ENCODE data around the gene FITM1.

Gene FITM1

DNA sequence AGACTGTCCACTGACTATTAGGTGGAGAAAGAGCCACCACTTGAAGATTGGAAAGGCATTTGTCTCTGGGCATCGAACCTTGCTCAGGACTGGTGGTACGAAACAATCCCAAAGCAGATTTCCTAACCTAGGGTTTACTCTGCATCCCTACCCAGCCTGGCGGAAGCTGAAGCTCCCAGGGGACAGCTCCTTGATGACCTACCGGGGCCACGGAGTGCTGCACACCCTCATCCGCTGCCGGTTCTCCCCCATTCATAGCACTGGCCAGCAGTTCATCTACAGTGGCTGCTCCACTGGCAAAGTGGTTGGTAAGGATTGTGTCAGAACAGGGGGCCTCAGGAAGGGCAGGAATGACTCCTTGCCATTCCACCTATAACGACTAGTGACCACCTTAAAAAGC is 9.2 kb upstream of the FITM1 start:
- no peak for DNase-seq

GRCh38 chr14:24122416-24122815 is 8.0 kb upstream of the FITM1 start:
- no peak for DNase-seq

DNA sequence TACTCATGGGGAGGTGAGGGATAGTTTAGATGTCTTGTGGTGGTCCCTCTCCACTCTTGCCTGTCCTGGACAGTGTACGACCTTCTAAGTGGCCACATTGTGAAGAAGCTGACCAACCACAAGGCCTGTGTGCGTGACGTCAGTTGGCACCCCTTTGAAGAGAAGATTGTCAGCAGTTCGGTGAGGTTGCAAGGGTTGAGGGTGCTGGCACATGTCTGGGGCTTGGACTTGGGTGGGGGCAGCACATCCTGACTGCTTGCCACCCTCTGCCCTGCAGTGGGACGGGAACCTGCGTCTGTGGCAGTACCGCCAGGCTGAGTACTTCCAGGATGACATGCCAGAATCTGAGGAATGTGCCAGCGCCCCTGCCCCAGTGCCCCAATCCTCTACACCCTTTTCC is 7.6 kb upstream of the FITM1 start:
- DNase-seq = no peak

GRCh38 chr14:24123424-24124417 is 6.7 kb upstream of the FITM1 start:
- no peak for DNase-seq

DNA sequence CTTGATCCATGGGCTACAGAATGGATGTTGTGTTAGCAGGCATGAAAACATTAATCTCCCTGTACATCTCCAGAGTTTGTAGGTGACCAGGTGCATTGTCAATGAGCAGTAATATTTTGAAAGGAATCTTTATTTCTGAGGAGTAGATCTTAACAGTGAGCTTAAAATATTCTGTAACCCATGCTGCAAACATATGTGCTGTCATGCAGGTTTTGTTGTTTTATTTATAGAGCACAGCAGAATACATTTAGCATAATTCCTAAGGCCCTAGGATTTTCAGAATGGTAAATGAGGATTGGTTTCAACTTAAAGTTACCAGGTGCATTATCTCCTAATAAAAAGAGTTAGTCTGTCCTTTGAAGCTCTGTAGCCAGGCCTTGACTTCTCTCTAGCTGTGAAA is 3.5 kb upstream of the FITM1 start:
- no peak for DNase-seq

- DNase-seq = no peak
Observed at GRCh38 chr14:24127673-24128072, 2.8 kb upstream of the FITM1 start.

DNA sequence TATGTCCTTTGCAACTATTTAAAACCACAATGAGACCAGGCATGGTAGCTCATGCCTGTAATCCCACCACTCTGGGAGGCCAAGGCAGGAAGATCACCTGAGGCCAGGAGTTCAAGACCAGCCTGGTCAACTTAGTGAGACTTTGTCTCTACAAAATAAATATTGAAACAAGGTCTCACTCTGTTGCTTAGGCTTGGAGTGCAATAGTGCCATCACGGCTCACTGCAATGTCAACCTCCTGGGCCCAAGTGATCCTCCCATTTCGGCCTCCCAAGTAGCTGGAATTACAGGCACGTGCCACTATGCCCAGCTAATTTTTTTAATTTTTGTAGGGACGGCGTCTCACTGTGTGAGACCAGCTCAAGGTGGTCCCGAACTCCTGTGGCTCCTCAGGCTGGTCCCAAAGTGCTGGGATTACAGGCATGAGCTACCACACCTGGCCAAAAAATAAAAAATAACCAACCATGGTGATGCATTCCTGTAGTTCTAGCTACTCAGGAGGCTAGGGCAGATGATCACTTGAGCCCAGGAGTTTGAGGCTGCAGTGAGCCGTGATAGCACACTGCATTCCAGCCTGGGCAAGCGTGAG is 955 bp upstream of the FITM1 start:
- no peak for DNase-seq

DNA sequence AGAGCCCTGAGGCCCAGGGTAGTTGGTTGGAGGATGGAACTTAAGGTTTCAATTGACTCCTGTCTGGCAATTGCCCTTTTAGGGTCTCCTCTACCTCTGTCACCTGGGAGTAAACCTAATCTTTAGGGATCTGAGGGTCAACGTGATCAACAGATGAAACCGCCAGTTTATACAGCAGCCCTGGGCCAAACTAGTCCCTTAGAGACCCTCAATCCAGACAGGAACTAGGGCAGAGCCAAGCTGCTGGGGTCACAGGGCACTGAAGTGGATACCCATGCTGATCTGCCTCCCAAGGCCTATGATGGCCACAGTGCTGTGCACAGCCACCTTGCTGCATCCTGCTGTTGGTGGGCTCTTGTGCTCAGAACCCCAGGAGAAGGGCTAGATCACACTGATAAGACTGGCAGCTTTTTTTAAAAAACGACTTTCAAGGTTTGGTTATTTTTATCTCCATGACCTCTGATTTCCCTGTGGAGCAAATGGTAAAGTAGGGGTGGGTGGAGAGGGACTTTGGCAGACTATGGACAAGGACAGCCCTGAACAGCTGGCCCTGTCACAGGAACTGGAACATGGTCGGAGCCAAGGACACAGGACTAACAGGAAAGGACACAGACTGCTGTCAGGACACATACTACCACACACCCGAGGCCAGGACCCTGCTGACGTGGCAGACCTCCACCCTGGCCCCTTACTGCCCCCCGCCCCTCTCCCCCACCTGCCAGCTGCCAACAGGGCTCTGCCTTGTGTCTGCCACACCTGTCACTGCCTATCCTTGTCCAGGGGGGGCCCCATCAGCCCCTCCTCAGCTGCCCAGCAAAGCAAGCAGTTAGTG is 474 bp downstream of the FITM1 start:
- DNase-seq = no peak

GRCh38 chr14:24131549-24131966 is 1.1 kb downstream of the FITM1 start:
- DNase-seq = no peak

DNA sequence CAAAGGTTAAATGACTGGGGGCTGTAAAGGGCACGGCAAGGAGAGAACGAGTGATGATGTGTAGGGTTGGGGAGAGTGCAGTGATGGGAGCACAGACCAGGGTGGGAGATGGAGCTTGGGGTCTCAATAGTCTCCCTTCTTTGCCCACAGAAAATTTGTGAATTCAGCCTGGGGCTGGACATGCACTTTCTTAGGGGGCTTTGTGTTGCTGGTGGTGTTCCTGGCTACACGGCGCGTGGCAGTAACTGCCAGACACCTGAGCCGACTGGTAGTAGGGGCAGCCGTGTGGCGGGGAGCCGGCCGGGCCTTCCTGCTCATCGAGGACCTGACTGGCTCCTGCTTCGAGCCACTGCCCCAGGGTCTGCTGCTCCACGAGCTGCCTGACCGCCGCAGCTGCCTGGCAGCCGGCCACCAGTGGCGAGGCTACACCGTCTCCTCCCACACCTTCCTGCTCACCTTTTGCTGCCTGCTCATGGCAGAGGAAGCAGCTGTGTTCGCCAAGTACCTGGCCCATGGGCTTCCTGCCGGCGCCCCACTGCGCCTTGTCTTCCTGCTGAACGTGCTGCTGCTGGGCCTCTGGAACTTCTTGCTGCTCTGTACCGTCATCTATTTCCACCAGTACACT is 1.7 kb downstream of the FITM1 start:
- DNase-seq = no peak

GRCh38 chr14:24132976-24133375 is 2.5 kb downstream of the FITM1 start:
- DNase-seq = no peak

GRCh38 chr14:24133735-24134134 is 3.3 kb downstream of the FITM1 start:
- DNase-seq = no peak

GRCh38 chr14:24135584-24135833 is 5.0 kb downstream of the FITM1 start:
- DNase-seq = no peak

DNA sequence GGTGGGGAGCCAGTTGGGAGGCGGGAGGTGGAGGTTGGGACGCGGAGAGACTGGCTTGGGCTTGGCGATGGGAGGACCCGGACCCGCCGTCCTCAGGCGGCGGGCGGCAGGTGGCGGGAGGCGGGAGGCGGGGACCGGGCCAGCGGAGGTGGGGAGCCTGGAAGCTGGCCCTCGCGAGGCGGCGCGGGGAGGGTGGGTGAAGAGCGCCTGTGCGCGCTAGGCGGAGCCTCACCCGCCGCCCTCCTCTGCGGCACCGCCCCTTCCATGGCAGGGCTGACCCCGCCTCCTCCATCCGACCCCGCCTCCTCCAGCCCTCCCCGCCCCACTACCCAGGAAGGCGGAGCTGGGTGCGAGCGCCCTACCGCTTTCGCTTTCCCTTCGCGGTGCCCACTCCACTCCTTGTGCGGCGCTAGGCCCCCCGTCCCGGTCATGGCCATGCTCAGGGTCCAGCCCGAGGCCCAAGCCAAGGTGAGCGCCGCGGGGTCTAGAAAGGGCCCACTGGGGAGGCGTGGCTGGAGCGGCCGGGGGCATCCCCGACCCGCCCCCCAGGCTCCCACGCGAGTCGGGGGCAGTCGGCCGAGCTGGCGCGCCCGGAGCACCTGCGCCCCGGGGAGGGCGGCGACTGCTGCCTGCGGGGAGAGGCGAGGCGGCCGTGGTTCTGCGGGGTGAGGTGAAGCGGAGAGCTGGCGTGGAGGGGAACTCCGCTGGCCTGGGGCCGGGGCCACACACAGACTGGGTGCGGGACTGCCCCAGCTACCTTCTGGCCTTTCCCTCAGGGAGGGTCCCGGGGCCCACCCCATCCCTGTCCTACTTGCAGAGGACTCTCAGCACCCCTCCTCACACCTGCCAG is 5.6 kb downstream of the FITM1 start, which contains the start of gene PSME1:
Gene PSME1 (plus strand): TSS at position 361 of the 850 bp plus-strand sequence. CDS start 69 bp downstream, at position 430.
- peak; percentile 79 for DNase-seq

DNA sequence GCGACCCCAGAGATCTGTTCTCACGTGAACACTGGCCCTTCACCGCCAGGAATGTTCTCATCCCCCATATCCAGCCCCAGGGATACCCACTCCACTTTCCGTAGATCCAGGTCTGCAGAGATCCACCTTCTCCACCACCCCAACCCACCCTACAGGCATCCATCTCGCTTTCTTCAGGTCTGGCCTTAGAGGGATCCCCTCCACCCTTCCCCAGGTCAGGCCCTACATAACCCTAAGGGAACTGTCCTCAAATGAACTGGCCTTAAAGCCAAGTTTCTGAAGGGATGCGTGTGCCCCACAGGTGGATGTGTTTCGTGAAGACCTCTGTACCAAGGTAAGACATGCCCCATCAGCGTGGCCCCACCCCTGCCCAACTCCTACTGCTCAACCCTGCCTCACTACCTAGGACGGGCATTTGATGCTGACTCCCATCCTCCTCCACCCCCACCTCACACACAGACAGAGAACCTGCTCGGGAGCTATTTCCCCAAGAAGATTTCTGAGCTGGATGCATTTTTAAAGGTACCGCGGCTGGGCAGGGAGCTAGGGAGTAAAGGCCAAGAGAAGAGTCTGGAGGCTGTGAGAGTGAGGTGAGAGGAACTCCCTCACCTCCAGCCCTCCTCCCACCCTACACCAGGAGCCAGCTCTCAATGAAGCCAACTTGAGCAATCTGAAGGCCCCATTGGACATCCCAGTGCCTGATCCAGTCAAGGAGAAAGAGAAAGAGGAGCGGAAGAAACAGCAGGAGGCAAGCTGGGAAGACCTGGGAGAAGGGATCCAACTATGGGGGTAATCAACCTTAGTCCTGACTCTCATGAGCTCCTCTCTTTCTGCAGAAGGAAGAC is 6.4 kb downstream of the FITM1 start:
- DNase-seq = no peak

DNA sequence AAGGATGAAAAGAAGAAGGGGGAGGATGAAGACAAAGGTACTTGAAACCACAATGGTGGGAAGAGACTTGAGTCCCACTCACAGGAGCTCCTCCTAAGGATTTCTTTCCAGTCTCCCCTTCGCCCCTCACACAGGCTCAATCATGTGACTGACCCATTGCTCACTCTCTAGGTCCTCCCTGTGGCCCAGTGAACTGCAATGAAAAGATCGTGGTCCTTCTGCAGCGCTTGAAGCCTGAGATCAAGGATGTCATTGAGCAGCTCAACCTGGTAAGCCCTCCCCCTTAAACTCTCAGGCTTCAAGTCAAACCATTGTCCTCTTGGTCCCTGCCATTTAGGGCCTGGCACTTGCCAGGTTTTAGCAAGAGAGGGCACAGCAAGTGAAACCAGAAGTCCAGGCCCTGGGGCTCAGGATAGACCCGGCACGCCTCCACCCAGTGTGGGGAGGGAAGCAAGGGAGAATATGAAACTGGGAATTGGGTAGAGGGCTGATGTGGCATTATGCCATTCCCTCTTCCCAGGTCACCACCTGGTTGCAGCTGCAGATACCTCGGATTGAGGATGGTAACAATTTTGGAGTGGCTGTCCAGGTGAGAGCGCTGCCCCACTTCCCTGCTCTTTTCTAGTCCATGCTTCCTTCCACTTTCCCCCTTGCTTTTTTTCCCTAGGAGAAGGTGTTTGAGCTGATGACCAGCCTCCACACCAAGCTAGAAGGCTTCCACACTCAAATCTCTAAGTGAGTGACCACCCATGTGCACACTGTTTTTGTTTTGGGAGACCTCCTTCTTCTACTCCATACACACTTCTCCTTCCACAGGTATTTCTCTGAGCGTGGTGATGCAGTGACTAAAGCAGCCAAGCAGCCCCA is 7.3 kb downstream of the FITM1 start:
- no peak for DNase-seq

- DNase-seq = no peak
Observed at GRCh38 chr14:24138396-24139271, 8.2 kb downstream of the FITM1 start.

GRCh38 chr14:24139272-24139934 is 8.9 kb downstream of the FITM1 start:
- DNase-seq = no peak
